Keratinocyte (primary cell): ENCODE measurements around the gene CSMD2. TPM values are rescaled to one million over a fixed set of nuclear protein-coding genes. Genes with fewer than 3 reads are reported as not detected.

Experiments
- DNase-seq: peaks from one replicate; pipeline ENCODE4 v3.0.0-alpha.2; 2011; ENCODE audit warnings: low read depth, missing footprints, low spot score
- FAIRE-seq: peaks from 2 replicates; lab custom pipeline; 2011; peaks lifted over from hg19 to GRCh38; lab: Jason Lieb, UNC
- H2AFZ ChIP-seq: 2 replicates; pipeline ENCODE4 v1.6.0; 2012; ENCODE audit warnings: low read length, control low read depth, inconsistent platforms; ENCODE audit not compliant: control insufficient read depth
- H3K27ac ChIP-seq: 2 replicates; pipeline ENCODE4 v1.5.1; 2011; ENCODE audit warnings: low read length; ENCODE audit not compliant: control insufficient read depth, insufficient read depth
- H3K27me3 ChIP-seq: 3 replicates; pipeline ENCODE4 v1.6.0; 2011; ENCODE audit warnings: low read length; ENCODE audit not compliant: control insufficient read depth, insufficient read depth; ENCODE audit errors: extremely low read depth
- H3K36me3 ChIP-seq, 2 experiments: 2 replicates in 1 of 2; 3 replicates in 1 of 2; pipeline ENCODE4 v1.5.1; 2011; ENCODE audit warnings: low read length in 2 of 2, mild to moderate bottlenecking in 1 of 2; ENCODE audit not compliant: control insufficient read depth in 2 of 2, insufficient read depth in 2 of 2; ENCODE audit errors: extremely low read depth in 1 of 2
- H3K4me1 ChIP-seq: 3 replicates; pipeline ENCODE4 v1.5.1; 2011; ENCODE audit warnings: low read length; ENCODE audit not compliant: control insufficient read depth, insufficient read depth; ENCODE audit errors: extremely low read depth
- H3K4me2 ChIP-seq: 3 replicates; pipeline ENCODE4 v1.6.0; 2011; ENCODE audit warnings: low read depth, low read length; ENCODE audit not compliant: control insufficient read depth, insufficient read depth; ENCODE audit errors: extremely low read depth
- H3K4me3 ChIP-seq, 3 experiments: fragments of 200-600 bp in 1 of 3; sonication (generic) in 1 of 3; 2 replicates in 2 of 3; 3 replicates in 1 of 3; pipeline ENCODE4 v1.5.1; 2011 to 2016; ENCODE audit warnings: low read length in 3 of 3, mild to moderate bottlenecking in 3 of 3, control low read depth in 2 of 3, inconsistent platforms in 1 of 3, low read depth in 1 of 3, mixed read lengths in 1 of 3, mixed run types in 1 of 3, moderate library complexity in 1 of 3; ENCODE audit not compliant: control insufficient read depth in 2 of 3, insufficient read depth in 2 of 3; ENCODE audit errors: extremely low read depth in 1 of 3
- H3K79me2 ChIP-seq: 2 replicates; pipeline ENCODE4 v1.6.0; 2012; ENCODE audit warnings: low read length; ENCODE audit not compliant: control insufficient read depth, insufficient read depth
- H3K9ac ChIP-seq: 3 replicates; pipeline ENCODE4 v1.6.0; 2011; ENCODE audit warnings: low read length; ENCODE audit not compliant: control insufficient read depth, insufficient read depth; ENCODE audit errors: extremely low read depth
- H3K9me1 ChIP-seq: 3 replicates; pipeline ENCODE4 v1.6.0; 2011; ENCODE audit warnings: low read length; ENCODE audit not compliant: control insufficient read depth, insufficient read depth; ENCODE audit errors: extremely low read depth
- H3K9me3 ChIP-seq: 2 replicates; pipeline ENCODE4 v1.5.1; 2012; ENCODE audit warnings: low read depth, low read length; ENCODE audit not compliant: control insufficient read depth
- H4K20me1 ChIP-seq: 3 replicates; pipeline ENCODE4 v1.6.0; 2011; ENCODE audit warnings: low read length; ENCODE audit not compliant: control insufficient read depth, insufficient read depth; ENCODE audit errors: extremely low read depth
- EZH2 ChIP-seq: IDR thresholded peaks from one replicate; pipeline ENCODE4 v1.6.1; 2012; ENCODE audit warnings: inconsistent platforms, mild to moderate bottlenecking, low read length, moderate library complexity
- dilution Hi-C: fragments of 300-500 bp; cut with MboI; formaldehyde crosslinking; loops from one replicate; pipeline ENCODE4 v1.7.0; 2020; ENCODE audit warnings: low sequenced_read_pairs; ENCODE audit not compliant: extremely low pct_ligation_motif_present
- polyA plus RNA-seq, 5 experiments: library from polyadenylated mRNA; depleted of rRNA in 3 of 5; stranded (reverse) in 3 of 5; stranded (forward) in 1 of 5; unstranded in 1 of 5; fragments of >200 nt; gene quantifications; 1 replicate in 1 of 5; 2 replicates in 3 of 5; 3 replicates in 1 of 5; pipeline versions ENCODE4 v1.2.1 to v1.2.3, GENCODE V29; 2011 to 2012; ENCODE audit warnings: missing spikeins in 2 of 5, low read depth in 1 of 5, low replicate concordance in 1 of 5
- TF ChIP-seq, protein P1 (sequence below), 3 experiments: IDR thresholded peaks in 1 of 3; conservative IDR thresholded peaks in 1 of 3; optimal IDR thresholded peaks in 1 of 3; 2 replicates in 2 of 3; 3 replicates in 1 of 3; pipeline versions ENCODE3 to v1.5.1; 2011; ENCODE audit warnings: low read length in 3 of 3, mild to moderate bottlenecking in 3 of 3, moderate library complexity in 2 of 3, control low read depth in 1 of 3, inconsistent platforms in 1 of 3; ENCODE audit not compliant: insufficient read depth in 2 of 3; ENCODE audit errors: extremely low read depth in 1 of 3

CSMD2 gene
- polyA plus RNA-seq, 1 donor (not counting 4 experiments of a cell fraction or from before 2014, with no cell fraction given), result 2.0 TPM

DNA sequence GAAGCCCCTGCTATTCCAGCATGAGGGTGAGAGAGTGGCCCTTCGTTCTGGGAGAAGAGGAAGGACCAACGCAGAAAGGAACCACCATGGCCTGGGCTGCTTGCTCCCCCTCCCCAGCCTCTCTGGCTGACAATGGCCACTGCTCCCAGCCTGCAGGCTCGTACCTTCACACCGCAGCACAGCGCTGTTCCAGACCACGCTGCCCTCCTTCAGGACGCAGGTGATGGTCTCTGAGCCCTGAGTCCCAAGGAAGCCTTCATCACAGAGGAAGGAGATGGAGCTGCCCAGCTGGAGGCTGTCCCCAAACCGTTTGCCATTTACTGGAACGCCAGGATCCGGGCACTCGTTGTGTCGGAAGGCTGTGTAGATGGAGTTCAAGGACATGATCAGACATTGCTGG is 426.1 kb downstream of the CSMD2 start:
- Histone ChIP-seq H3K9ac (no peak overlapping the region), H3K36me3 (no peaks in the 10 kb centered on the region), H4K20me1 (no peaks in the 10 kb centered on the region), H3K79me2 (no peaks in the 10 kb centered on the region), H3K9me1 (no peaks in the 10 kb centered on the region), H3K4me1 (no peaks in the 10 kb centered on the region), H3K9me3 (no peaks in the 10 kb centered on the region), H2AFZ (no peak overlapping the region), H3K27ac (no peak overlapping the region), H3K4me3 (no peak overlapping the region), H3K4me2 (no peak overlapping the region), H3K27me3 (no peaks in the 10 kb centered on the region)
- FAIRE-seq (no peak), DNase-seq (no peak)
- dilution Hi-C loops, result no loop called here
- TF ChIP-seq, protein P1, sequence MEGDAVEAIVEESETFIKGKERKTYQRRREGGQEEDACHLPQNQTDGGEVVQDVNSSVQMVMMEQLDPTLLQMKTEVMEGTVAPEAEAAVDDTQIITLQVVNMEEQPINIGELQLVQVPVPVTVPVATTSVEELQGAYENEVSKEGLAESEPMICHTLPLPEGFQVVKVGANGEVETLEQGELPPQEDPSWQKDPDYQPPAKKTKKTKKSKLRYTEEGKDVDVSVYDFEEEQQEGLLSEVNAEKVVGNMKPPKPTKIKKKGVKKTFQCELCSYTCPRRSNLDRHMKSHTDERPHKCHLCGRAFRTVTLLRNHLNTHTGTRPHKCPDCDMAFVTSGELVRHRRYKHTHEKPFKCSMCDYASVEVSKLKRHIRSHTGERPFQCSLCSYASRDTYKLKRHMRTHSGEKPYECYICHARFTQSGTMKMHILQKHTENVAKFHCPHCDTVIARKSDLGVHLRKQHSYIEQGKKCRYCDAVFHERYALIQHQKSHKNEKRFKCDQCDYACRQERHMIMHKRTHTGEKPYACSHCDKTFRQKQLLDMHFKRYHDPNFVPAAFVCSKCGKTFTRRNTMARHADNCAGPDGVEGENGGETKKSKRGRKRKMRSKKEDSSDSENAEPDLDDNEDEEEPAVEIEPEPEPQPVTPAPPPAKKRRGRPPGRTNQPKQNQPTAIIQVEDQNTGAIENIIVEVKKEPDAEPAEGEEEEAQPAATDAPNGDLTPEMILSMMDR (optimal IDR thresholded peaks at IDR 0.05 in 1 of 3, IDR thresholded peaks at IDR 0.05 in 1 of 3, conservative IDR thresholded peaks at IDR 0.05 in 1 of 3; ENCODE audit: extremely low read depth in 1 of 3, insufficient read depth in 2 of 3, low read length in 3 of 3), result no peak

DNA sequence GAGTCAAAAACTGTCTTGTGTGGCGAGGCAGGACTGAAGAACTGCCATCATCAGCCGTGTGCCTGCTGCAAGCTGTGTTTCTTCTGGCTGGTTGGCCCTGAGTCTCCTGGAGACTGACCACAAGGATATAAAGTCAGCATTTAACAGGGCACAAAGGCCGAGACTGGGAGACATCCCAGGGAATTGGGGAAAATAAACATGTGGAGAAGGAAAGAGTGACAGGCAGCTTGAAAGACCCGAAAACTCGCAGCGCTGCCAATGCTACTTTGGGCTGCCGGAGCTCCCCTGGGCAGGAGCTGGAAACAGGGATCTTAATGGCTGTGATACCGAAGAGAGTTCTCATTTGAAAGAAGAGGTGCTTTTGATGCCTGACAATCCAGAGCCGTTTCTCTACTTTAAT is 426.5 kb downstream of the CSMD2 start:
- Histone ChIP-seq H3K4me1 (no peaks in the 10 kb centered on the region), H3K4me3 (no peak overlapping the region), H3K9me1 (no peaks in the 10 kb centered on the region), H3K79me2 (no peaks in the 10 kb centered on the region), H4K20me1 (no peaks in the 10 kb centered on the region), H3K36me3 (no peaks in the 10 kb centered on the region), H3K4me2 (no peak overlapping the region), H3K9ac (no peak overlapping the region), H3K27me3 (no peaks in the 10 kb centered on the region), H2AFZ (no peak overlapping the region), H3K27ac (no peak overlapping the region), H3K9me3 (no peaks in the 10 kb centered on the region)
- DNase-seq, result no peak
- dilution Hi-C loops, result no loop called here
- TF ChIP-seq EZH2, result no peak
- TF ChIP-seq, protein P1 (optimal IDR thresholded peaks at IDR 0.05 in 1 of 3, IDR thresholded peaks at IDR 0.05 in 1 of 3, conservative IDR thresholded peaks at IDR 0.05 in 1 of 3; ENCODE audit: extremely low read depth in 1 of 3, insufficient read depth in 2 of 3, low read length in 3 of 3), result no peak
- FAIRE-seq, result no peak
